RPMI7951 (cell line): Measurements from ENCODE around the gene L3MBTL4. TPM values are rescaled to one million over a fixed set of nuclear protein-coding genes. Genes with fewer than 3 reads are reported as not detected.
"Not testable (repeated sequence)": the region's sequence is repeated elsewhere in the genome, so short reads cannot be mapped to it uniquely, and the experiment has no call there.

Source experiments
- DNase-seq: peaks from one replicate; pipeline ENCODE4 v3.0.0-alpha.2; 2012; ENCODE audit warnings: low read depth
- total RNA-seq: library from RNA; depleted of rRNA; stranded (reverse); fragments of >200 nt; shearing (Covaris generic); gene quantifications from 2 replicates; pipeline ENCODE4 v1.2.3, GENCODE V29; 2014

L3MBTL4 gene
- total RNA-seq, 1 experiment from 2014 or later, result under 0.01 TPM

DNA sequence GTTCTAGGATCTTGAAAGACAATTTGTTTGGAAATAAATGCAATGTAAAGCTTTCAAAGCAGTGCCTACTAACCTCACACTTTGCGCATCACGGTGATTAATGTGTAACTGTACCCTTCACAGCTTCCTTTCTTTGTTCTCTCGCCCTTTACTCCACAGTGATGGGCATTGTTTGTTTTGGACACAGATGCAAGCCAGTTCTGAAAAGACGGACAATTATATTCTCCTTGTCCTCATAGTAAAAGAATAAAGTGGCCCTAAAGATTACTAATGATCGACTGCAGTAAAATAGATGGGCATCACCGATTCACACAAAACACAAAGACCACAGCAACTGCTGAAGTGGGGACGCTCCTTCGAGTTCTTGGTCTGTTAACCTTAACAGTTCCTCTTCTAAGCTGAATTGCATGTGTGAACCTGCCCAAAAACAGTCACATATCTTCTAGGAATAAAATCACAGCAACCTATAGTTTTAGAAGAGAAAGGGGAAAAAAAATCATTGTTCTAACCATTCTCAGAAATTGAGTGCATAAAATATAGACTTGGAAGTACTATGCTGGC is 7.7 kb downstream of the L3MBTL4 start:
- no peak for DNase-seq

DNA sequence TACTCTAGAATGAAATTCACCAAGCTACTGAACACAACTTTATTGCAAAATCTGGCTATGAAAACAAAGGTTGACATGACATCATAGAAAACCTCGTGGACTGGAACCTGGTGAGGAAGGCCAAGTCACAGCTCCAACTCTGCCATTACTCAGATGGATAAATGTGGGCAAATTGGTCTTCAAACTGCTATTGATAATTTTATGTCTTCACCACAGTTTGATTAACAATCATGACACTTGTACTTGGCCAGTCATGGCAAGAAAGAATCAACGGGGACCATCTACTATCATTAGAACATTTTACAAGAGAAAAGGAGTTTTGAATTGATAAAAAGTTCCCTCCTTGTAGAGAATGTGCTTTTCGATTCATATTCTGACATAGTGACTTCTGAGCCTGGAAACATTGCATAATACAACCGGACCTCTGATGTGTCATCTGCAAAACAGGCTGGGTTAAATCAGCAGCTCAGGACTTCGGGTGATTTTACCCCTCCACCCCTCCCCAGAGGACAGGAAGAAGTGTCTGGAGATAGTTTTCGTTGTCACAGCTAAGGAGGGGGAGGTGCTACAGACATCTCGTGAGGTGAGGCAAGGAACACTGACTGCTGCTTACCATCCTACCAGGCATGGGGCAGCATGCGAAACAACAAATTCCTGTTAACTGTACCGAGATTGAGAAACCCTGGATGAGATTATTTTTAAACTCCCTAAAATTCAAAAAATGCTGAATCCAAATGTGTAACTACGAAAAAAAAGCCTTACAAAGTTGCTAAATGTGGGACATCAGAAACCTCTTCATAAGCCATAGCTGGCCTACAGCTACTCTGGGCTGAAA is 8.4 kb downstream of the L3MBTL4 start:
- DNase-seq, result no peak

DNA sequence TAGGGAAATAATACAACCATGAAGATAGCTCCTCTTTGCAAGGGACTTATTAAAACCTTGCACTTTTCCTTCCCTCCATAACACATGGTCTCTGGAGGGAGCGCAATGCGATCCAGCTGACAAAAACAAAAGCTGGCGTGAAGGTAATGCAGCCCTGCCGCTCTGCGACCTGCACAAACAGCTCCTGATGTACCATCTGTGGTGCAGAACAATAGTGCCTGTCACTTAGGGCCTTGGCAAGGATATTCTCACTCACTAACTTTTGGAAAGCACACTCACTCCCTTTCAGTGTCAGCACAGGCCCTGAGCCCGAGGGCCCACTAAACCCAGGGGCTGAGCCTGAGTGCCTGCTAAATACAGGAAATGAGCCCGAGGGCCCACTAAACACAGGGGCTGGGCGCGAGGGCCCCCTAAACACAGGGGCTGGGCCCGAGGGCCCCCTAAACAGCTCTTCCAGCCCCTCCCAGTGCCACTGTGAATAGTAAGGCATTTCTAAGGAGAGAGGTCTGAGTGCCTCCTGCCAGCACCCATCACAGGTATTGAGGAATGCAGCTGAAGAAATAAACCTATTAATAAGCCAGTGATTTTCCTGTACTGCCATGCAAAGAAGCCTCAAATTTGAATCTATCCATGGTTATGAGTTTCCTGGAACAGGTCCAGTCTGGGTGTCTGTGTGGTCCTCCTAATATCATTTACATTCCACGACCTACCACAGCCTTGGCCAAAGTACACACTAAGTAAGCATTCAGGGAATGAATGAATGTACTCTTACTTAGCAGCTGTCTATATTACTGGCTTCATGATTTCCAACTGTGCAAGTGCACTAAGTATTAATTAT is 9.3 kb downstream of the L3MBTL4 start:
- DNase-seq, result no peak

DNA sequence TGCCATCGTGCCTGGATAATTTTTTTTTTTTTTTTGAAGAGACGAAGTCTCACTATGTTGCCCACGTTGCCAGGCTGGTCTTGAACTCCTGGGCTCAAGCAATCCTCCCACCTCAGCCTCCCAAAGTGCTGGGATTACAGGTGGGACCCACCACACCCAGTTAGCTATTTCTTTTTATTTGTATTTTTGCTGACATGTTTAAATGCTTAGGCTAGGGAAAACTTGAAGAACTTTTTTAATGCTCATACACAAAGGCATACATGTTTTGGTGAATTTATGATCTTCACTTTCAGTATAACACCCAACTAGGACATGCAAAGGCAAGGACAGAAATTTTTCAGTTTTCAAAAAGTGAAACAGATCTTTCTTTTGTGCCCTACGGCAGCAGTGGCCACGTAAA is 9.9 kb downstream of the L3MBTL4 start:
- DNase-seq, result no peak

DNA sequence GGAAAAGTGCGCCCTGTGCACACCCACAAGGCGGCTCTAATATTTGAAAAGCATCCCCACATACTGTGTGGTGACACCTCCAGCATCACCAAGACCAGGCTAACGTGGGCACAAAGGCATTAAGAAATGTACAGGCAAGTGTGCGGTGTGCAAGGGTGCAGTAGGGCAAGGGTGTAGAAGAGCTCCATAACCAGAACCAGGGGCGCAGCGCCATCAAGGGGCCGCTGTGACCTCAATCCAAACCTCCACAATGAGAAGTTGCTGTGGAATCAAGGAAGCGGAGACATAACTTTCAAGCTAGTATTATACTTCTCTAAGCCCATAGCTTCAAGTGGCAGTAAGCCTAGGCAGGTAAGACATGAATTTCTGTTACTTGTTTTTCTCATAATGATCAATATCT is 13.0 kb downstream of the L3MBTL4 start:
- DNase-seq, result no peak

DNA sequence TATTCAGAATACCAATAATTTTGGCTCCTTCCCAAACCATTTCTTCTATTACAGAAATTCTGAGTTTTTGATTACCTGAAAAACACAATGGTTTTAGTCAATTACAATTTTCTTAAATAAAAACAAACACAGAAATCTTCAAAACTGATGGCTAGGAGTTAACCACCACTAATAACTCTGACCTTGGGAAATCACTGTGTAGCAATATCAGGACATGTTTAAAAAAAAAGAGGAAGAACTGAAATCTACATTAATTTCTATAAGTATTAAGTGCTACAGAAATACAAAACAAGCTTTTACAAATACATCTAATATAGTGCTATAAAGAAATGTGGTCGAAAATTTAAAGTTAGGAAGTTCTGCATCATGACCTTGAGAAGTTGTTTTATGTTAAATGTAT is 14.9 kb downstream of the L3MBTL4 start:
- no peak for DNase-seq

DNA sequence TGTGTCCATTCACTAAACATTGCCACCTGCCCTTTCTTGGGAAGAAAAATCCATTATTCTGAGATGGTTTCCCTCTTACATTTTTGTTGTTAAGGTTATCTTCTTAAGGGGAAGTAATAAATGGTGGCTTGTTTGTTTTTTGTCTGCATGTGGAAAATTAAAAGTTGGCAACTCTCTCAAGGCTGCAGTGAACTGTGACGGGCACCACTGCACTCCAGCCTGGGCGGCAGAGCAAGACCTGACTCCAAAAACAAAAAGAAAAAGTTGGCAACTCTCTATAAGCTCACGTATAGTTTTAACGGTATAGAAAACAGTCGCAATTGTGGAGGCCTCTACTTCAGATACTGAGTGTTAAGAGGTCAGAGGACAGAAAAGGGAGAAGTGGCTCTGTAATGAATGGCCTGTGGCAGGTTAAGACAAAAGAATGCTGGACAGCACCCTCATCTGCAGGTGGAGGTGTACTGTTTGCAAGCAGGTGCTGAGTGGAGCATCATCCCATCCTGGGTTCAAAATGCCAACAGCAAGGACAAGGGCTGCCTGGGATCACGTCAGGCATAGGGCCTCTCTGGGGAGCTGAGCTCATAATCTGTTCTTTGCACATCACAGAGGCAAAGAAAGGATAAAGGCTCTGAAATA is 16.7 kb downstream of the L3MBTL4 start:
- DNase-seq, result no peak

DNA sequence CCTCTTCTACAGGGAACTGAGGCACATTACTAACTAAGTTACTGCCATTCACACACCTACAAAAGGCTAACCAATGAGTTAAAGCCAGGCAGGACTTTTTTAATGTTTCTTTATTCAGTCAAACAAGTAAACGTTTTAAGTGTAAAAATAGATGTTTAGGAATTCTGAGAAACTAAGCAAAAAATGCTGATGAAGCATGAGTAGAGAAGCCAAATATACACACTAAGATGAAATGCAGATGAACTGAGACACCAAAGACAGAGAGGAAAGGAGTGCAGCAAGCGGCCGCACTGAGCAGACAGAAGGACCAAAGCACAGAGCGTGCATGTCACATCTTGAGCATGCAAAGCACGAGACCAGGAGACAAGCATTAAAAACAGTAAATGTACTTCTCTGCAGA is 17.9 kb downstream of the L3MBTL4 start:
- no peak for DNase-seq

DNA sequence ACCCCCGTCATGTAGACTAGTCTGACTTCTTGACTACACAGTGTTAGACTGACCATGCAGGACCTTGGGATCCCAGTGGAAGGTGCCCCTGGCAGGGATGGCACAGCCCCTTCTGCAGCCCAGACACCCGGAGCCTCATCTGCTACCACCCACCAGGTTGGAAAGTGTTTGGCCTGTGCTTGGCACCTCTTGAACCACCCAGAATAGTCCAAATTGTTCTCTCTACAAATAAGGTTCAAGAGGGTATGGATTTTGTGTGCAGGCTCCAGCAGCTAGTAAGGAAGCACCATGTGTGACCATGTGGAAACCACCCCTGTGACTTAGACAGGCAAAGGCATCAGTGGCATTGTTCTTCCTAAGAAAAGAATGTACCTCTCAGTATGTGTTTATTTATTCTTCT is 18.4 kb downstream of the L3MBTL4 start:
- no peak for DNase-seq

DNA sequence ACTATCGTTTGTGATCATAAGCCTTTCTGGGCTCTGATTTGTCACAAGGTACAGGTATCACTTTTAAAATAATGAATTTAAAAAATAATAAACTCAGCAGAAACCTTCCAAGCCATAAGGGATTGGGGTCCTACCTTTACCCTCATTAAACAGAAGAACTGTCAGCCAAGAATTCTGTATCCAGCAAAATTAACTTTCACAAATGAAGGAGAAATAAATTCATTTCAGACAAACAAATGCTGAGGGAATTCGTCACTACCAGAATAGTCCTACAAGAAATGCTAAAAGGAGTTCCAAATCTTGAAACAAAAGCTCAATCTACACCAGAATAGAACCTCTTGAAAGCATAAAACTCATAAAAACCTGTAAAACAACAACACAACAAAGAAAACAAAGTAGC is 25.7 kb downstream of the L3MBTL4 start:
- DNase-seq, result no peak

DNA sequence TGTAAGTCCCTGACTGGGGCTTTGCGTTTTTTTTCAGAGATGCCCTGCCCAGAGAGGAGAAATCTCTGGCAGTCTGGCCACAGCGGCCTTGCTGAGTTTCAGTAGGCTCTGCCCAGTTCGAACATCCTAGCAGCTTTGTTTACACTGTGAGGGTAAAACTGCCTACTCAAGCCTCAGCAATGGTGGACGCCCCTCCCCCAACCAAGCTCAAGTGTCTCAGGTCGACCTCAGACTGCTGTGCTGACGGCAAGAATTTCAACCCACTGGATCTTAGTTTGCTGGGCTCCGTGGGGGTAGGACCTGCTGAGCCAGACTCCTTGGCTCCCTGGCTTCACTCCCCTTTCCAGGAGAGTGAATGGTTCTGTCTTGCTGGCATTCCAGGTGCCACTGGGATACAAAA is 31.7 kb downstream of the L3MBTL4 start:
- no peak for DNase-seq

DNA sequence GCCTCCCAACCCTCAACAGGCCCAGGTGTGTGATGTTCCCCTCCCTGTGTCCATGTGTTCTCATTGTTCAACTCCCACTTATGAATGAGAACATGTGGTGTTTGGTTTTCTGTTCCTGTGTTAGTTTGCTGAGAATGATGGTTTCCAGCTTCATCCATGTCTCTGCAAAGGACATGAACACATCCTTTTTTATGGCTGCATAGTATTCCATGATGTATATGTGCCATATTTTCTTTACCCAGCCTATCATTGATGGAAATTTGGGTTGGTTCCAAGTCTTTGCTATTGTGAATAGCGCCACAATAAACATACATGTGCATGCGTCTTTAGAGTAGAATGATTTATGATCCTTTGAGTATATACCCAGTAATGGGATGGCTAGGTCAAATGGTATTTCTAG is 37.2 kb downstream of the L3MBTL4 start:
- DNase-seq, result not testable (repeated sequence)

DNA sequence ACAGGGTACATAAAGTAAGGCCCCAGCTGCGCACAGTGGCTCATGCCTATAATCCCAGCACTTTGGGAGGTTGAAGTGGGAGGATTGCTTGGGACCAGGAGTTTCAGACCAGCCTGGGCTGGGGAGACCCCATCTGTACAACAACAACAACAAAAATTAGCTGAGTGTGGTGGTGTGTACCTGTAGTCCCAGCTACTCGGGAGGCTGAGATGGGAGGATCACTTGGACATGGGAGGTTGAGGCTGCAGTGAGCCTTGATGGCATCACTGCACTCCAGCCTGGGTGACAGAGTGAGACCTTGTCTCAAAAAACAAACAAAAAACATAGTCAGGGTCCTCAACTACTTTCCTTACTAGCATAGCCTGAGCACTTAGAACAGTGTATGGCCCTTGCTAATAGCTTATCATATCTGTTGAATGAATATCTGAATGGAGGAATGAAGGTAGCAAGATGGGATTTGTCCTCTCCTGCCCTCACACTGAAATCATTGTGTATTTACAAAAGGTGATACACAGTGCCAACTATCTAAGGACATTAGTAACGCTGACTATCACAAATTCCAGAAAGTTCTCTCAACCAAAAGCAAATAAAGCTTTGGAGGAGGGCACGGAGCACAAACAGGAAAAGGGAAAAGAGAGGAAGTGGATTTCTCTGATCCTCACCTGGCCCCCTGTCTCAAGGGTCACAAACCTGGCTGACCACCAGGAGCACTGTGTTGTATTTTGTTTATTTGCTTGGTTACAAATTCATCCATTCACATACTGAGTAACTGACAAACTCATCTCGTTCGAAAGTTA is 38.1 kb downstream of the L3MBTL4 start:
- DNase-seq, result no peak

DNA sequence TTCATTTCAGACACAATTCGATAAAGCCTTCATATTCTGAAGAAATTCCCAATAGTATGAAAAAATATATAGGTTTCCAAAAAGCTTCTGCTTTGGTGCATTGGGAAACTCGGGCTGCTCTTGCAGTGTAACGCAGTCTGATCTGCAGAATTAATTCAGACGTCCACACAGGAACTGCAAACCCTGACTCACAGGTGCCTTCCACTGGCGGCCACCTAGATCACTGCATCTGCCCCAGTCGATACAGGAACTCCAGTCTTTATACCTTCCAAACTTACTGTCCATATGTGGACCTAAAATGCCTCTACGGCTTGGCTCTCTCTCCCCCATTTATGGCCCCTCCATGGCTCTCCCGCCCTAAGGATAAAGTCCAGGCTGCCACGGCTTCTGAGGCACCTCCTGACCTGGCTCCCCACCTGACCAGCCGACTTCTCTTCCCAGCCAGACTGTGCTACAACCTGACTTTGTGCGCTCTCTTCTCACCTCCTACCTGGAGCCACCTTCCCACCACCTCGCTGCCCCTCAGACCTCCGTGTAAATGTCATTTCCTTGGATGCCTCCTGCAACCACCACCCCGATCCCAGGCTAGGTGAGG is 39.7 kb downstream of the L3MBTL4 start:
- no peak for DNase-seq

DNA sequence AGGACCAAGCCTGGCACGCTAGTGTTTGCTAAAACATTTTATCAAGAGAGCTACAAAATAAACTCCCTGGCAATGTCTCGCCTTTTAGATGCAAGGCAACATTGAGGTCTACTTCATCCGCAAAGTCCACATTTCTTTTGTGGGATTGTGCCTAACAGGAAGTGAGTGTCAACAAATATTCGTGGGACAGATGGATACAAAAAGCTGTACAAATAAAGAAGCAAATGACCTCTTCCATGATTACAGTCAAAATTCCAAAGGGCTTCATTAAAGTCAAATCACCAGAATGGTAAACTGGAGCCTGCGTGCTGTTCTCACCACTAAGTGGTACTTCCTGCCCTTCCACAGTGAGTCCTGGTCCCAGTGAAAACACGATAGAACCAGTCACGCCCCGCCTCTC is 40.4 kb downstream of the L3MBTL4 start:
- no peak for DNase-seq

DNA sequence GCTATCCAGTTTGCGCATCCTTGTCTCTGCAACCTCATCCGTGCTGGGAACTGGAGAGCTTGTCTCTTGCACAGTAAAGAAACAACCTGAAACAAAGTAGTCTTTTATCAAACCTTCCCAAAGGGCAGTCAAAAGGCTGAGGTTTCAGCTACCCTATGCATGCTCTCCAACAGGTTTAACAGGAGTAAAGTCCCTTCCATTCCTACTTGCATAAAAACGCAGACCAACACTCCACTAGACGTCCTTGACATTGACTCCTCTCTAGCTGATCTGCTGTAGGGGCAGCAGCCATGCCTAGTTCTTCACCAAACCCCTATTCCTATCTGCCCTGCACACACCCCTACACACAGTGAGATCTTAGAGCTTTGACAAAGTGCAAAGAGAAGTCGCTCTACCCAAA is 41.5 kb downstream of the L3MBTL4 start:
- no peak for DNase-seq

DNA sequence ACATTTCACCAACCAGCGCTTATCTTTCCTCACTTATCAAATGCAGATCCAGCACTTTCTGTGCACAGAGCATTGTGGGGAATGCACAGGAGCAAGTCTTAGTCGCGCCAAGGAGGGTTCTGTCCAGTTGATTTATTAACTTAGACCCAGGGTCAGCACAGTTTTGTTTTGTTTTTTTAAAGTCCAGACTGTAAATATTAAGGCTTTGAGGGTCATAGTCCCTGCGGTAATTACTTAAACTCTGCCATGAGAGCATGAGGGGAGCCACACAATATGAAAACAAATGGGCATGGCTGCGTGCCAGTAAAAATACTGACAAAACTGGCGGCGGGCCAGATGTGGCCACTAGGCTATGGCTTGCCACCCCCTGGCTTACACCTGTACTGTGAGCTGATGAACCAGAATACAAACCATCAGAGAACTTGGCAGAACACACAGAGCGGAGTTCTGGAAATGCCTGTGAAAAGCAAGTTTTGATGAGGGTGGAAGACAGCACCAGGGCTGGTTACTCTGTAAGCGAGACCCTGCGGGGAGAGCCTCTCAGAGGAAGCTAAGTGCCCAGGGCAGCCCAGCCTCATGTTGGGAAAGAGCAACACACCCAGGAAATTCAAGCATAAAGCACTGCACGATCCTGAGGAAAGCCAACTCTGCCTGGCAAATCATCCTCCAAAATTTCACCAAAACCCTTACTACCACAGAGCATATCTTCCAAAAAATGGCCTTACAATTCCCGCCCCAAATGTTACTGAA is 43.6 kb downstream of the L3MBTL4 start:
- DNase-seq, result no peak

DNA sequence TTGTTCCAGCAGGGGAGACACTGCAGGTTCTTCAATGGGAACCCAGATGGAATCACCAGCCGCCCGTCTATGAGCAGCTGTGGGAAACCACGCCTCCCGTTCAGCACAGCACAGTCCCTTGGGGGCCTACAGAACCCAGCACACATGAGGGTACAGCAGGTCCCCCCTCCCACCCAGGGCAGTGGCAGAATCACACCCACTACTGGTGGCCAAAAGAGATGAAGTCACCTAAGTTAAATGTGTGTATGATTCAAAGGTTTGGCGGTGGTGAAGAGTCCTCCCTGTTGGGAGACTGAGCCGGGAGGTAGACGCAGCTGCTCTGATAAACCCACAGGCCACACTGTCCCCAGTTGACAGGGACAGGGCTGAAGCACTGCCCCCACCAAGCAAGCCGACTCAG is 44.3 kb downstream of the L3MBTL4 start:
- DNase-seq, result no peak

DNA sequence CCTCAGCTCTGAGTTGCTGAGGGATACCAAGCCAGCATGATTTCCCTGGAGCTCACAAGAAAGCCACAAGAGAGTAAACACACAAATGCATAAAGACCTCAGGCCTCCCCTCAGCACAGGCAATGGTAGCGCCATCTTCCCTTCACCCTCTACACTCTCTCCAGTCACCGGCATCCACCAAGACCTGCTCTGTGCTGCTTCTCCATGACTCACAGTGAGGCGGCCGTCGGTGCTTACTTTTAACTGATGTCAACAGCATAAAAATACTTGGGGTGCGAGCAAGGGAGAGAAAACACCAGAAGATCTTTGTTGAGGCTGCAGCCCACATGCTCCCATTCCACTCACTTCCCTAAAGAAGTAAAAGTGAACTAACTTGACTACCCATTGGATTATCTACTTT is 46.7 kb downstream of the L3MBTL4 start:
- no peak for DNase-seq

DNA sequence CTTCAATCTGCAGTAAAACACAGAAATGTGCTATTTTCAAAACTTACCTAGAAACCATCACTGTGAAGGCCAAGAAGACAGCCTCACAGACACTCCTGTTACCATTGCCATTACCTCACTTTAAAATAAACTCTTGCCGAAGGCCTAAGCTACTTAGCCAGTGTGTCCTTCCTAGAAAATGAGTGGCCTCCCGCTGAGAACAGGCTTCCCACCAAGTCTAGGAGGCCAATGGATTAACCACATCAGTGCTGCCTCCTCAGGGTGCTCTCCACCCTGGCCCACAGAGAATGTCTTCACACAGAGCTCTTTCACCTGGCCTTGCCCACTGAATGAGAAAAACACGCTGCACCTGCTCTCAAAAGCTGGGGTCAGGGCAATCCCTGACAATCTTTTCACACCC is 47.5 kb downstream of the L3MBTL4 start:
- DNase-seq, result no peak
